ENCODE results near the gene FUT6. TPM values are rescaled to one million over a fixed set of nuclear protein-coding genes. Genes with fewer than 3 reads are reported as not detected.
"Not testable (repeated sequence)": the region's sequence is repeated elsewhere in the genome, so short reads cannot be mapped to it uniquely, and the experiment has no call there.

Gene FUT6
- total RNA-seq, 4 donors from 2014 or later = 0.17 TPM; not detected in 3

DNA sequence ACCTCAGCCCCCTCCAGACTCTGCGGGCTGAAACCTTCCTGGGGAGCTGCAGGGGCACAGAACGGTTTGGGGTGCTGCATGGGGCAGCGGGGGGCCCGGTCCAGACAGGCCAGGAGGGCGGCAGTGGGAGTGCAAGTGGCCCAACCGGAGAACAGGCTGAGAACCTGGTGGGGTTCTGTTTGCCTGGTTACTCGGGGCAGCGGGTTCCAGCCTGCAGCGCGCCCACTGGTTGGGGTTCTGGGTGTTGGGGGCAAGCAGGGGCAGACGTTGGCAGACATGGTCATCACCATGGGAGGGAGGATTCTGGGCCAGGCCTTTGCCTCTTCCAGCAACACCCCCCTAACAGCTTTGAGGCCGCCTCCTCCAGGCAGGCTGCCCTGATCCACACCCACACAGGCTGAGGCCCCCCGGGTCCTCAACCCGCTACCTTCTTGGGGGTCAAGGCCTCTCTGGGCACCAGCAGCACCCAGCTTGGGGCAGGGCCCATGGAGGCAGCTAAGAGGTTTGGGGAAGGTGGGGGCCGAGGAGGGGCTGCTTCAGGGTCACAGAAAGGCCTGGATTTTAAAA, 54.8 kb downstream of the FUT6 start, which contains the start of gene PRR22:
Gene PRR22, minus strand, starts transcription at position 166 of the 567 bp plus-strand sequence. Its CDS starts 86 bp downstream, at position 80.
- intact Hi-C loops (cut with DNase I) = no loop called here
- no peak within 1 kb of the TSS for H3K4me3 ChIP-seq
- no peaks in the 10 kb centered on the region for H3K9me3 ChIP-seq
- WGBS = 88% methylated on average over 15 of the region's 15 CpGs
- H3K27me3 ChIP-seq = no peaks in the 10 kb centered on the region
- H3K4me1 ChIP-seq = peaks cover 0 to 1% (median under 1%) of the 10 kb centered on the region in 4 donors
- peaks cover 56 to 64% (median 61%) of the 10 kb centered on the region in 4 donors for H3K36me3 ChIP-seq
- H3K27ac ChIP-seq (replicated peaks in 1 of 4) = no peak within 1 kb of the TSS
- no peak for DNase-seq (ENCODE audit: extremely low spot score)
- TF ChIP-seq POLR2A (IDR thresholded peaks at IDR 0.05; ENCODE audit: low read depth) = no peak
- TF ChIP-seq, protein P1, sequence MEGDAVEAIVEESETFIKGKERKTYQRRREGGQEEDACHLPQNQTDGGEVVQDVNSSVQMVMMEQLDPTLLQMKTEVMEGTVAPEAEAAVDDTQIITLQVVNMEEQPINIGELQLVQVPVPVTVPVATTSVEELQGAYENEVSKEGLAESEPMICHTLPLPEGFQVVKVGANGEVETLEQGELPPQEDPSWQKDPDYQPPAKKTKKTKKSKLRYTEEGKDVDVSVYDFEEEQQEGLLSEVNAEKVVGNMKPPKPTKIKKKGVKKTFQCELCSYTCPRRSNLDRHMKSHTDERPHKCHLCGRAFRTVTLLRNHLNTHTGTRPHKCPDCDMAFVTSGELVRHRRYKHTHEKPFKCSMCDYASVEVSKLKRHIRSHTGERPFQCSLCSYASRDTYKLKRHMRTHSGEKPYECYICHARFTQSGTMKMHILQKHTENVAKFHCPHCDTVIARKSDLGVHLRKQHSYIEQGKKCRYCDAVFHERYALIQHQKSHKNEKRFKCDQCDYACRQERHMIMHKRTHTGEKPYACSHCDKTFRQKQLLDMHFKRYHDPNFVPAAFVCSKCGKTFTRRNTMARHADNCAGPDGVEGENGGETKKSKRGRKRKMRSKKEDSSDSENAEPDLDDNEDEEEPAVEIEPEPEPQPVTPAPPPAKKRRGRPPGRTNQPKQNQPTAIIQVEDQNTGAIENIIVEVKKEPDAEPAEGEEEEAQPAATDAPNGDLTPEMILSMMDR (IDR thresholded peaks at IDR 0.05) = no peak

DNA sequence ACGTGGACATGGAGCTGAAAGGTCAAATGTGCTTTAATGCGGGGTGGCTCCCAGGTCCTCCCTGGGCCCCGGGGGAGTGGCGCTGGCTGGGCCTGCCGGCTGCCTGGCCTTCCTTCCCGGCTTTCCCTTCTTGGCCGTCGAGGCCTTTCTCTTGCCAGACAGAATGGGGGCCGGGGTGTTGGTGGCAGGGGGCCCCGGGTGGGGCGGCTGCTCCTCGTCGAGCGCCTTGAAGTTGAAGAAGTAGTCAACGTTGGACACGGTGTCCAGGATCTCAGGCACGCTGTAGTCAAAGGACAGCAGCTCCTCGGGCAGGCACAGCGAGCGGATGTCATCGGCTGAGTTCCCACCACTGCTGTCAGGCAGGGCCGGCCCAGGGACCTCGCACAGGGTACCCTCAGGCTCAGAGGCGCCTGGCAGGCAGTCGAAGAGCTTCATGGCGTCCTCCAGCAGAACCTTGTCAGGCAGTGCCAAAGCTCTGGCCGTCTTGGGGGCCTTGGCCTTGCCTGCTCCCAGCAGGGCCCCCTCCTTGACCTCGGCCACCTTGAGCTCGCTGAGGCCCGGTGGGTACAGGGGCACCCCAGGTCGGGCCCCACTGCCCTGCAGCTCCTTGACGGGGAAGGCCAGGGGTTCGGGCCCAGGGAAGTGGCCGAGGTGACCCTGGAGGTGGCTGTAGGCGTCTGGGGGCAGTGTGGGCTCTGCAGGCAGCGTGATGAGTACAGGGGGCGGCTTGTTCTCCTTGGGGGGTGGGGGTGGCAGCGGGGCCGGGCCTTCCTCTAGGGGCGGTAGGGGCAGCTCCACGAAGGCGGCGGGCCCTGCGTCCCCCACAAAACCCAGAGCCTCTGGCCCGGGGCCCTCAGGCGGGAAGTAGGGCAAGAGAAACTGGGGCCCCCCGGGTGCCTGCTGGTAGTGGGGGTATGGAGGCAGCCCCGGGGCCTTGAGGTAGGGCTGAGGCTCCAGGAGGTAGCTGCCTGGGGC, 56.3 kb downstream of the FUT6 start:
- no peak for TF ChIP-seq POLR2A (IDR thresholded peaks at IDR 0.05; ENCODE audit: low read depth)
- TF ChIP-seq, protein P1 (IDR thresholded peaks at IDR 0.05) = no peak
- no peak for TF ChIP-seq EP300 (IDR thresholded peaks at IDR 0.05)
- TF ChIP-seq POLR2AphosphoS5 (IDR thresholded peaks at IDR 0.05) = no peak
- Histone ChIP-seq H3K9me3 (no peaks in the 10 kb centered on the region), H3K27ac (replicated peaks in 1 of 4) (no peak overlapping the region), H3K4me3 (no peak overlapping the region), H3K27me3 (no peaks in the 10 kb centered on the region), H3K4me1 (no peaks in the 10 kb centered on the region), H3K36me3 (peaks cover 41 to 49% (median 47%) of the 10 kb centered on the region in 4 donors)
- WGBS = 77% methylated on average over 12 of the region's 48 CpGs
- DNase-seq (ENCODE audit: extremely low spot score) = no peak
- intact Hi-C loops (cut with DNase I) = no loop called here

DNA sequence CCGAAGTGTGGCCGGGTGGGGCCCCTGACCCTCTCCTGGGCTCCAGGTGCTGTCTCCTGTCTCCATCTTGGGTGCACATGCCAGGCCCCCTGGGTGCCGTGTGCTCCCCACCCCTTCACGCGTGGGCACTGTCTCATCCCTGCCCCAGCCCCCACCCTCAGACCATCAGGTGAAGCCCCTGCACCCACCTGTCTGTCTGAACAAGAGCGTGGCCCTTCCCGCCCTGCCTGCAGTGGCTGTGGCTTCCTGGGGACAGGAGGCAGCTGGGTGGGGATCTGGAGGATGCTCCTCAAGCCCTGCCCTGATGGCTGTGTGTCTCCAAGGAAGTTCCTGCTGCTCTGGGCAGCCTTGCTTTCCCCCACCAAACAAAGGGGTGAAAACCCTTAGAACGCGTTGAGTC, 57.2 kb downstream of the FUT6 start:
- H3K4me3 ChIP-seq = no peak overlapping the region
- intact Hi-C loops (cut with DNase I) = no loop called here
- no peak overlapping the region for H3K27ac ChIP-seq (replicated peaks in 1 of 4)

DNA sequence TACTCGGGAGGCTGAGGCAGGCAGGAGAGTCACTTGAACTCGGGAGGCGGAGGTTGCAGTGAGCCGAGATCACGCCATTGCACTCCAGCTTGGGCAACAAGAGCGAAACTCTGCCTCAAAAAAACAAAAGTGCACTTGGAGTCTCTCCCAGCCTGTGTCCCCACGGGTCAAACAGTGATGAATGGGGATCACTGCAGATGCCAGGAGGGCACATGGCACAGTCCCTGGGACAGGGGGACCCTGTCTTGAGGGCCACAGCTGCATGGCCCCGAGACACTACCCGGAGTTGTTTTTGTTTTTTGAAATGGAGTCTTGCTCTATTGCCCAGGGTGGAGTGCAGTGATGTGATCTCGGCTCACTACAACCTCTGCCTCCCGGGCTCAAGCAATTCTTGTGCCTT, 58.6 kb downstream of the FUT6 start:
- DNase-seq (ENCODE audit: extremely low spot score); H3K4me3 ChIP-seq; H3K4me1 ChIP-seq; H3K9me3 ChIP-seq; intact Hi-C loops (cut with DNase I); H3K27ac ChIP-seq (replicated peaks in 1 of 4); H3K27me3 ChIP-seq: not testable (repeated sequence)
- peaks cover 18 to 26% (median 23%) of the 10 kb centered on the region in 4 donors for H3K36me3 ChIP-seq
- WGBS = 84% methylated on average over 11 of the region's 11 CpGs

More for the DNA sequence above, 57.2 kb downstream of the FUT6 start:
- no peak for TF ChIP-seq POLR2AphosphoS5 (IDR thresholded peaks at IDR 0.05)
- TF ChIP-seq EP300 (IDR thresholded peaks at IDR 0.05) = no peak
- TF ChIP-seq POLR2A (IDR thresholded peaks at IDR 0.05; ENCODE audit: low read depth) = no peak
- TF ChIP-seq, protein P1 (IDR thresholded peaks at IDR 0.05) = no peak
- Histone ChIP-seq H3K9me3 (no peaks in the 10 kb centered on the region), H3K36me3 (peaks cover 32 to 40% (median 37%) of the 10 kb centered on the region in 4 donors), H3K4me1 (no peaks in the 10 kb centered on the region), H3K27me3 (no peaks in the 10 kb centered on the region)
- 82% methylated on average over 7 of the region's 9 CpGs for WGBS
- DNase-seq (ENCODE audit: extremely low spot score) = no peak

Other genes starting within 250 kb of the FUT6 start
- gene SAFB2, start 216.9 kb downstream of the FUT6 start, total RNA-seq = 10 to 100 TPM; 31.1 to 57.8 (median 42.7) TPM
- 10 to 100 TPM; 48.4 to 96.2 (median 75.7) TPM for gene SAFB, start 216.6 kb downstream of the FUT6 start, total RNA-seq
- gene MICOS13, start 159.2 kb downstream of the FUT6 start, total RNA-seq = 10 to 100 TPM; 46.4 to 70.0 (median 59.3) TPM
- gene HSD11B1L, start 158.7 kb downstream of the FUT6 start, total RNA-seq = 10 to 100 TPM; 15.0 to 21.8 (median 17.8) TPM
- gene RPL36, start 149.4 kb downstream of the FUT6 start, total RNA-seq = 100 to 1,000 TPM; 461 to 719 (median 614) TPM
- gene LONP1, start 119.6 kb downstream of the FUT6 start, total RNA-seq = 10 to 100 TPM; 49.0 to 70.4 (median 54.3) TPM
- under 1 TPM in 1 of 4 donors, not detected in 3; 0.19 TPM for gene CATSPERD, start 119.1 kb downstream of the FUT6 start, total RNA-seq
- gene PRR22, start 55.0 kb downstream of the FUT6 start, total RNA-seq = 1 to 10 TPM in 2 of 4 donors, under 1 TPM in 2; 0.19 to 1.2 (median 1.0) TPM
- 10 to 100 TPM; 20.3 to 34.1 (median 27.3) TPM for gene DUS3L, start 48.5 kb downstream of the FUT6 start, total RNA-seq
- 10 to 100 TPM; 12.9 to 53.0 (median 29.5) TPM for gene NRTN, start 34.6 kb downstream of the FUT6 start, total RNA-seq
- under 1 TPM in 1 of 4 donors, not detected in 3; 0.57 TPM for gene FUT3, start 11.7 kb upstream of the FUT6 start, total RNA-seq
- not detected for gene FUT5, start 30.8 kb upstream of the FUT6 start, total RNA-seq
- gene NDUFA11, start 64.1 kb upstream of the FUT6 start, total RNA-seq = 100 to 1,000 TPM; 292 to 378 (median 314) TPM
- 10 to 100 TPM in 1 of 4 donors, 1 to 10 TPM in 3; 5.0 to 12.5 (median 7.6) TPM for gene VMAC, start 65.2 kb upstream of the FUT6 start, total RNA-seq
- 10 to 100 TPM in 3 of 4 donors, 1 to 10 TPM in 1; 5.5 to 16.1 (median 15.2) TPM for gene CAPS, start 74.6 kb upstream of the FUT6 start, total RNA-seq
- gene RANBP3, start 138.4 kb upstream of the FUT6 start, total RNA-seq = 100 to 1,000 TPM in 2 of 4 donors, 10 to 100 TPM in 2; 92.2 to 127 (median 102) TPM

All from esophagus muscularis mucosa (tissue), 4 donors.